Measurements from ENCODE around the gene HDLBP. TPM values are rescaled to one million over a fixed set of nuclear protein-coding genes. Genes with fewer than 3 reads are reported as not detected.

HDLBP gene
- total and polyA plus RNA-seq, 2 of the 4 experiments (the other 2 are of a cell fraction) = 648 to 1,165 TPM

DNA sequence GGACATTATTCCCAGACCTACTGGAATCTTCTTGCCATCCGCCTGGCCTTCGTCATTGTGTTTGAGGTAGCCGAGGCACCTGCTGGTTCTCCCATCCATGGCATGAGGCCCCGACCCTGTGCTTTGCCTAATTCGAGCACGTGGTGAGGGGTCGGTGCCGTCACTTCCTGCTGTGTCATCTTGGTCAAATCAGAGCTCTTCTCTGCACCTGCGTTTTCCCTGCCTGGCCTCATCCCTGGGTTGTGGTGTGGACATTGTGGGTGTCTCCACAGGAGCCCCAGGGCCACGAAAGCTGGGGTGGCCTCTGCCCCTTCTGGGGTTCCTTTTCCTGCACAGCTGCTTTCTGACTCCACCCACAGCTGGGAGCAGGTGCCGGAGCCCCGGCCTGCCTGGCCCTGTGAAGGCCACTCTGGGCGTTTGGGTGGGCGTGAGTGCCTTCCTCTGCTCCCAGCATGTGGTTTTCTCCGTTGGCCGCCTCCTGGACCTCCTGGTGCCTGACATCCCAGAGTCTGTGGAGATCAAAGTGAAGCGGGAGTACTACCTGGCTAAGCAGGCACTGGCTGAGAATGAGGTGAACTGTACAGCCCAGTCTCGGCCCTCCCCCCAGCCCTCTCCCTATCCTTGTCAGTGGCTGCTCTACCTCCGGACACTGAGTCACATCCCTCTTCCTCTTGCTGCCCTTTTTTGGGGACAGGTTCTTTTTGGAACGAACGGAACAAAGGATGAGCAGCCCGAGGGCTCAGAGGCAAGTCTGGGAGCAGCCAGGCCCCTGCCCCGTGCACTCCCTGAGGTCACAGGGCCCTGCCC, 92.1 kb downstream of the HDLBP start:
- intact Hi-C loops (cut with micrococcal nuclease) = no loop called here
- peaks cover 29% of the 10 kb centered on the region for H3K36me3 ChIP-seq (ENCODE audit: control insufficient read depth, insufficient read depth, low read length)
- peaks cover 3% of the 10 kb centered on the region; the same call in 1 of the 2 replicates for H3K9me1 ChIP-seq (ENCODE audit: insufficient read depth, low read length)
- no peak overlapping the region for H4K5ac ChIP-seq (ENCODE audit: low read depth, low read length)
- no peak overlapping the region for H3K9ac ChIP-seq (ENCODE audit: low read depth, low read length)
- H2AK5ac ChIP-seq (ENCODE audit: low read depth, low read length) = peak overlapping the region; percentile 75; the same call in 1 of the 2 replicates
- peaks cover 55% of the 10 kb centered on the region for H4K20me1 ChIP-seq (ENCODE audit: insufficient read depth, low read length)
- in situ Hi-C loops (cut with MboI; ENCODE audit: low sequenced_read_pairs) = loop anchor here (5.0 kb wide), 1 partner anchor 371 kb away; no protein-coding TSS in a partner anchor
- DNase-seq = peak; percentile 15
- H2BK20ac ChIP-seq (ENCODE audit: low read depth, low read length) = no peak overlapping the region
- H3K18ac ChIP-seq (ENCODE audit: low read depth, low read length) = no peak overlapping the region
- no peak overlapping the region for H3K4ac ChIP-seq (ENCODE audit: low read depth, low read length)
- H4K8ac ChIP-seq (ENCODE audit: low read depth in 2 of 2, low read length in 2 of 2) = no peak overlapping the region
- no peaks in the 10 kb centered on the region for H3K27me3 ChIP-seq (ENCODE audit: control insufficient read depth, insufficient read depth, low read length)
- no peaks in the 10 kb centered on the region for H3K9me3 ChIP-seq (ENCODE audit: control insufficient read depth, insufficient read depth, low read length)
- H2BK15ac ChIP-seq (ENCODE audit: low read depth, low read length) = no peak overlapping the region
- no peak overlapping the region for H2BK5ac ChIP-seq (ENCODE audit: low read depth, low read length, poor library complexity, severe bottlenecking)
- no peak overlapping the region; the same call in 1 of the 2 replicates for H3K27ac ChIP-seq (ENCODE audit: insufficient read depth, low read length)
- peak overlapping the region; percentile 68 for H2AFZ ChIP-seq (replicated peaks; ENCODE audit: low read length, poor library complexity)
- ChIA-PET POLR2A (ENCODE audit: unreplicated experiment) (no interaction called here), CTCF (interaction anchor here (1.8 kb wide), 1 partner anchor 372 kb away, joined by 4 read pairs; no protein-coding TSS in a partner anchor)
- WGBS, 2 experiments (ENCODE audit: extremely low coverage in 2 of 2, insufficient read length in 1 of 2) = 78% methylated on average over 15 of the region's 23 CpGs; no CpG with 5 or more reads in 1 of the 2 experiments
- no peak overlapping the region for H4K91ac ChIP-seq (ENCODE audit: insufficient read depth, low read depth, low read length)
- no peak overlapping the region for H3K14ac ChIP-seq (replicated peaks; ENCODE audit: low read depth, low read length)
- peaks cover 9% of the 10 kb centered on the region; the same call in 1 of the 2 replicates for H3K4me1 ChIP-seq (ENCODE audit: control insufficient read depth, insufficient read depth, low read length)
- H3K79me1 ChIP-seq (ENCODE audit: low read depth in 1 of 2, low read length in 2 of 2) = peaks cover 7 to 43% of the 10 kb centered on the region in 2 experiments
- ATAC-seq (ENCODE audit: low read depth) = peak; percentile 8
- H2AK9ac ChIP-seq (replicated peaks; ENCODE audit: low read depth, low read length, poor library complexity) = peak overlapping the region; percentile 74
- no peak overlapping the region for H3K56ac ChIP-seq (ENCODE audit: extremely low read depth, insufficient read depth, low read length)
- no peak overlapping the region for H3K4me3 ChIP-seq (ENCODE audit: insufficient read depth, low read depth, low read length)
- no peak overlapping the region for H3K23ac ChIP-seq (ENCODE audit: low read depth, low read length)
- BruUV-seq (replicated peaks) = no TSS peak
- no peak overlapping the region for H2BK120ac ChIP-seq (ENCODE audit: low read depth, low read length)
- dilution Hi-C loops (cut with HindIII; ENCODE audit: low sequenced_read_pairs, unreplicated experiment) = no loop called here
- no peak overlapping the region for H3K4me2 ChIP-seq (ENCODE audit: low read depth, low read length)
- TF ChIP-seq ELK1 (IDR thresholded peaks at IDR 0.05; ENCODE audit: borderline replicate concordance, low read depth, low read length) (no peak), BHLHE40 (IDR thresholded peaks at IDR 0.05; ENCODE audit: low read depth, low read length) (no peak), SMC3 (IDR thresholded peaks at IDR 0.05; ENCODE audit: low read depth, low read length) (no peak), MXI1 (IDR thresholded peaks at IDR 0.05; ENCODE audit: borderline replicate concordance, low read depth, low read length) (no peak), POLR2A (IDR thresholded peaks at IDR 0.05; ENCODE audit: low read depth, low read length) (no peak), RAD21 (IDR thresholded peaks at IDR 0.05; ENCODE audit: low read length) (no peak), CHD1 (IDR thresholded peaks at IDR 0.05; ENCODE audit: low read depth, low read length) (no peak), RFX5 (IDR thresholded peaks at IDR 0.05; ENCODE audit: low read depth, low read length) (no peak), MAZ (IDR thresholded peaks at IDR 0.05; ENCODE audit: borderline replicate concordance, low read depth, low read length) (no peak), NFE2L2 (IDR thresholded peaks at IDR 0.05; ENCODE audit: low read depth, low read length) (no peak), RCOR1 (IDR thresholded peaks at IDR 0.05; ENCODE audit: insufficient replicate concordance, low read length) (no peak), CTCF (conservative IDR thresholded peaks at IDR 0.05; ENCODE audit: low read depth, low read length) (no peak), MAFK (IDR thresholded peaks at IDR 0.05; ENCODE audit: low read depth, low read length) (no peak)
- TF ChIP-seq, protein P1, sequence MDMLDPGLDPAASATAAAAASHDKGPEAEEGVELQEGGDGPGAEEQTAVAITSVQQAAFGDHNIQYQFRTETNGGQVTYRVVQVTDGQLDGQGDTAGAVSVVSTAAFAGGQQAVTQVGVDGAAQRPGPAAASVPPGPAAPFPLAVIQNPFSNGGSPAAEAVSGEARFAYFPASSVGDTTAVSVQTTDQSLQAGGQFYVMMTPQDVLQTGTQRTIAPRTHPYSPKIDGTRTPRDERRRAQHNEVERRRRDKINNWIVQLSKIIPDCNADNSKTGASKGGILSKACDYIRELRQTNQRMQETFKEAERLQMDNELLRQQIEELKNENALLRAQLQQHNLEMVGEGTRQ (IDR thresholded peaks at IDR 0.05; ENCODE audit: low read depth, low read length) = no peak
